ENCODE results near the gene FBXO5. TPM values are rescaled to one million over a fixed set of nuclear protein-coding genes. Genes with fewer than 3 reads are reported as not detected.
A peak's percentile ranks its signal among the peaks of the same experiment; 100 is the strongest.

The FBXO5 gene
- total RNA-seq = 1 to 10 TPM; 1.5 to 3.2 (median 2.5) TPM

GRCh38 chr6:152982904-152983636 lies at the start of gene FBXO5:
Gene FBXO5, minus strand, starts transcription at chr6:152983041. Its CDS starts 82 bp downstream, at chr6:152982959.
- H3K27ac ChIP-seq = peak within 1 kb of the TSS; percentile 93 to 97 (median 95)
- TF ChIP-seq POLR2A (IDR thresholded peaks at IDR 0.05) (peak; percentile 53), POLR2AphosphoS5 (IDR thresholded peaks at IDR 0.05) (peak in 2 of 3 donors; percentile 41 to 47), EP300 (IDR thresholded peaks at IDR 0.05; ENCODE audit: low read depth) (no peak)
- H3K36me3 ChIP-seq = no peaks in the 10 kb centered on the region
- H3K4me3 ChIP-seq = peak within 1 kb of the TSS; percentile 62 to 88 (median 73)
- intact Hi-C loops (cut with DNase I; ENCODE audit: low total_unique reads) (no loop called here), in situ Hi-C loops (cut with MboI; ENCODE audit: low pct_ligation_motif_present in 1 of 4, low pct_unique_long_range_greater_than_20kb in 1 of 4, low sequenced_read_pairs in 3 of 4) (no loop called here)
- H3K27me3 ChIP-seq = no peaks in the 10 kb centered on the region
- H3K4me1 ChIP-seq = peaks cover 14 to 40% (median 20%) of the 10 kb centered on the region in 4 donors
- H3K9me3 ChIP-seq = no peaks in the 10 kb centered on the region
- WGBS, 2 donors (ENCODE audit: low coverage in 1 of 2) = 0% methylated on average over 38 of the region's 66 CpGs; no CpG with 5 or more reads in 1 of the 2 donors
- peak; percentile 98 for DNase-seq

- H3K9me3 ChIP-seq = no peaks in the 10 kb centered on the region
- DNase-seq = no peak
- no peaks in the 10 kb centered on the region for H3K36me3 ChIP-seq
- in situ Hi-C loops (cut with MboI; ENCODE audit: low pct_ligation_motif_present in 1 of 4, low pct_unique_long_range_greater_than_20kb in 1 of 4, low sequenced_read_pairs in 3 of 4) (loop anchor here in 3 of 4 donors (25.0 kb wide), 2 partner anchors 455 to 480 kb away; no protein-coding TSS in a partner anchor), intact Hi-C loops (cut with DNase I; ENCODE audit: low total_unique reads) (no loop called here)
- H3K4me3 ChIP-seq = no peak overlapping the region
- peaks cover 0 to 9% (median 0%) of the 10 kb centered on the region in 4 donors for H3K4me1 ChIP-seq
- no peak overlapping the region for H3K27ac ChIP-seq
- TF ChIP-seq EP300 (IDR thresholded peaks at IDR 0.05; ENCODE audit: low read depth) = no peak
- TF ChIP-seq CTCF (IDR thresholded peaks at IDR 0.05) = peak; percentile 29 to 52 (median 39)
- no peaks in the 10 kb centered on the region for H3K27me3 ChIP-seq
- WGBS, 2 donors (ENCODE audit: low coverage in 1 of 2) = 66 to 67% methylated on average over 9 of the region's 9 CpGs
These were observed 49.5 kb upstream of the FBXO5 start for GRCh38 chr6:153032255-153032882.

DNA sequence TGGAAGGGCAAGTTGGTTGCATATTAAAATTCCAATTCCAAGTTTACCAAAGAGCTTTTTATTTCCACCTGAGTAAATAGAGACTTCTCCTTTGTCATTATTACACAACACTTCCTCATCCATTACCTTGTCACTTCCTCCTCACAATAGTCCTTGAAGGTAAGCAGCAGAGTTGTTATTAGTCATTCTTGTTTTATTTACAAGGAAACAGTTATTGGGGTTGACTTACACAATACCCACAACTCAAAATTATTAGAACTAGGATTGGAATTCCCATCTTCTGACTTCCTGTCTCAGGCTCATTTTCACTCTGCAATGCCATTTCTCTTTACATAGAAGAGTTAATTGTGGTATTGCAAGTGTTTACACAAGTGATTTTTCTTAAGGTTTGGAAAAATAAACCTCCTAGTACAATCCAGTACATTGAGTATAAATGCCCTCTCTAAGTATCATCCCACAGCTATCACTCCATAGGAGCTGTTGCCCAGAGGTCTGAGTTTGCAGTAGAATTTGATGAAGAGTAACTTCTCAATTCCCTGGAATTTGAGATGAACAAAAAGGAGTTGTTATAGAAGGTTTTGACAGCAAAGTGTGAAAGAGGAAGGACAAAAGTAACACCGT lies 48.6 kb upstream of the FBXO5 start:
- no peaks in the 10 kb centered on the region for H3K27me3 ChIP-seq
- H3K9me3 ChIP-seq = no peaks in the 10 kb centered on the region
- H3K27ac ChIP-seq = no peak overlapping the region
- TF ChIP-seq POLR2AphosphoS5 (IDR thresholded peaks at IDR 0.05) = no peak
- TF ChIP-seq CTCF (IDR thresholded peaks at IDR 0.05) = no peak
- no peak for TF ChIP-seq POLR2A (IDR thresholded peaks at IDR 0.05)
- no peak for TF ChIP-seq EP300 (IDR thresholded peaks at IDR 0.05; ENCODE audit: low read depth)
- H3K4me1 ChIP-seq = peaks cover 0 to 9% (median 0%) of the 10 kb centered on the region in 4 donors
- in situ Hi-C loops (cut with MboI; ENCODE audit: low pct_ligation_motif_present in 1 of 4, low pct_unique_long_range_greater_than_20kb in 1 of 4, low sequenced_read_pairs in 3 of 4) = loop anchor here in 3 of 4 donors (25.0 kb wide), 2 partner anchors 456 to 481 kb away; no protein-coding TSS in a partner anchor
- no peak for DNase-seq
- 34 to 50% methylated on average over 1 of the region's 1 CpG for WGBS, 2 donors (ENCODE audit: low coverage in 1 of 2)
- intact Hi-C loops (cut with DNase I; ENCODE audit: low total_unique reads) = no loop called here
- H3K36me3 ChIP-seq = no peaks in the 10 kb centered on the region
- no peak overlapping the region for H3K4me3 ChIP-seq

GRCh38 chr6:153028963-153029362 lies 46.1 kb upstream of the FBXO5 start:
- no peak for DNase-seq
- intact Hi-C loops (cut with DNase I; ENCODE audit: low total_unique reads) = loop anchor here (5.0 kb wide), 1 partner anchor 167 kb away; no protein-coding TSS in a partner anchor
- TF ChIP-seq POLR2AphosphoS5 (IDR thresholded peaks at IDR 0.05) = no peak
- TF ChIP-seq EP300 (IDR thresholded peaks at IDR 0.05; ENCODE audit: low read depth) = no peak
- TF ChIP-seq CTCF (IDR thresholded peaks at IDR 0.05) = no peak
- TF ChIP-seq POLR2A (IDR thresholded peaks at IDR 0.05) = no peak
- Histone ChIP-seq H3K4me3 (no peak overlapping the region), H3K36me3 (no peaks in the 10 kb centered on the region), H3K9me3 (no peaks in the 10 kb centered on the region), H3K27ac (no peak overlapping the region), H3K4me1 (peaks cover 0 to 9% (median 0%) of the 10 kb centered on the region in 4 donors), H3K27me3 (no peaks in the 10 kb centered on the region)
- 56 to 63% methylated on average over 4 of the region's 4 CpGs for WGBS, 2 donors (ENCODE audit: low coverage in 1 of 2)
- in situ Hi-C loops (cut with MboI; ENCODE audit: low pct_ligation_motif_present in 1 of 4, low pct_unique_long_range_greater_than_20kb in 1 of 4, low sequenced_read_pairs in 3 of 4) = loop anchor here in 3 of 4 donors (10.0 to 25.0 kb wide), 4 partner anchors 74 to 483 kb away; no protein-coding TSS in a partner anchor

Measured in transverse colon (tissue), 4 donors.